HG02943 (cell line): ENCODE data around the gene UBXN6.

Experiments used
- ATAC-seq: cut with Tn5 transposase; IDR thresholded peaks from one replicate; pipeline ENCODE4 v1.9.1; 2021; ENCODE audit warnings: mild to moderate bottlenecking, low read depth, moderate library complexity; ENCODE audit not compliant: unreplicated experiment

Gene UBXN6

GRCh38 chr19:4443966-4444764 is 13.4 kb downstream of the UBXN6 start:
- ATAC-seq, result no peak

GRCh38 chr19:4443188-4443587 is 14.4 kb downstream of the UBXN6 start:
- ATAC-seq, result no peak

GRCh38 chr19:4442819-4443146 is 14.8 kb downstream of the UBXN6 start:
- no peak for ATAC-seq

DNA sequence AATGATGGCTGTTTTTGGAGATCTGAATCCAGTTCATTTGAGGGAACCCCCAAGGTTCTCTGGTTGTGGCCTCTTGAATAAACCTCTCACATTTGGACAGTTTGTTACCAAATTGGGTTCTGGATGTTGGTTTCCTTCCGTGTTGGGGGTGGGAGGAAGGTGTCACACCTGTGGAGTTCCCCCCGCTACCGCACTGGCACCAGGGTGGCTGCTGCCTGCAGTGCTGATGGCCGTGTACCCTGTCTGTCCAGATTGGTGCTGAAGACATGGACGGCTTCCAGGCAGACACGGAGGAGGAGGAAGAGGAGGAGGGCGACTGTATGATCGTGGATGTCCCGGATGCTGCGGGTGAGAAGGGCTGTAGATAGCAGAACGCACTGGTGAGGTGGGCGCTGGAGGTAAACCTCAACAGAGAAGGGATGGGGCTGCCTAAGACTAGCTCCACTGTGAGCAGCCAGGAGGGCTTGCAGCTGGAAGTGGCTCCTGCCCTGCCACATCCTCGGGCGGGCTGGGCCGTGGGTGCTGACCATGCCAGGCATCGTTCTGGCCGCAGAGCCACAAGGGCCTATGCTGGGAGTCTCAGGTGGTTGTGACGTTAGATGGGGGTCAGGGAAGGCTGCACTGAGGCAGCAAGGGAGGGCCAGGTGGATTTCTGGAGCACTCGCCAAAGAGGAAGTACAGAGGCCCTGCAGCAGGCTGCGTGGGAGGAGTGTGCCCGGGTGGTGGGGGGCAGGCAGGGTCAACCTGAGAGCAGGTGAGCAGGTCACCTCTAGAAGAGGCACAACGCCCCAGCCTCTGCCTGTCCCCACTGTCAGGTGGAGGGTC is 15.4 kb downstream of the UBXN6 start:
- ATAC-seq, result no peak

GRCh38 chr19:4439243-4439642 is 18.4 kb downstream of the UBXN6 start:
- ATAC-seq, result no peak

GRCh38 chr19:4437103-4437502 is 20.5 kb downstream of the UBXN6 start:
- no peak for ATAC-seq

- ATAC-seq, result no peak
These were observed 21.4 kb downstream of the UBXN6 start for GRCh38 chr19:4436231-4436630.

- ATAC-seq, result no peak
These were observed 23.2 kb downstream of the UBXN6 start for GRCh38 chr19:4434391-4434790.

DNA sequence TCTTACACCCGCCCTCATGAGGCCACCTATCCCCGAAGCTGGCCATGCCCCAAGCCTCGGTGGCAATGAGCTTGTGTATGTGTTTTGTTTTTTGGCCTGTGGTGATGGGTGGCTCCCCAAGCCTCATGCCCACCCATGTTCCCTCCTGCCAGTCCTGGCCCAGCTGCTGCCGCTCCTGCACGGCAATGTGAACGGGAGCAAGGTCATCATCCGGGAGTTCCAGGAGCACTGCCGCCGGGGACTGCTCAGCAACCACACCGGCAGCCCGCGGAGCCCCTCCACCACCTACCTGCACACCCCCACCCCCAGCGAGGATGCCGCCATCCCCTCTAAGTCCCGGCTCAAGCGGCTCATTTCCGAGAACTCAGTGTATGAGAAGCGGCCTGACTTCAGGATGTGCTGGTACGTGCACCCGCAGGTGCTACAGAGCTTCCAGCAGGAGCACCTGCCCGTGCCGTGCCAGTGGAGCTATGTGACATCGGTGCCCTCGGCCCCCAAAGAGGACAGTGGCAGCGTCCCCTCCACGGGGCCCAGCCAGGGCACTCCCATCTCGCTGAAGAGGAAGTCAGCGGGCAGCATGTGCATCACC is 24.6 kb downstream of the UBXN6 start:
- no peak for ATAC-seq

GRCh38 chr19:4431808-4432674 is 25.6 kb downstream of the UBXN6 start:
- no peak for ATAC-seq

GRCh38 chr19:4431296-4431695 is 26.3 kb downstream of the UBXN6 start:
- ATAC-seq, result no peak

DNA sequence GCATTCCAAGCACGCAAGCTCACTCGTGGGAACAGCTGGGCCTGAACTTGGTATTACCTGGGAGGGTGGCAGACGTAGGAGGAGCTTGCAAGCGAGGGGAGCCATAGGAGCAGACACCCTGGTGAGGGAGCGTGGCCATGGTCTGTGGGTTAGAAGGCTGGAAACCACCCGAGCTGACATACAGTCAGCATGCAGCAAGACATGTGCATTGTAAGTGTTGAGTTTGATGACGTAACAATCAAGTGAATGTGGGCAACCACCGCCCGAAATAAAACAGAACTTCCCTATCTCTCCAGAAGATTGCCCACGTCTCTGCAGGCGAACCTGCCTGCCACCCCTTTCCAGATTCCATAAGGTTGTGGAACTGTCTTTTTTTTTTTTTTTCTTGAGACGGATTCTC is 26.8 kb downstream of the UBXN6 start:
- no peak for ATAC-seq

DNA sequence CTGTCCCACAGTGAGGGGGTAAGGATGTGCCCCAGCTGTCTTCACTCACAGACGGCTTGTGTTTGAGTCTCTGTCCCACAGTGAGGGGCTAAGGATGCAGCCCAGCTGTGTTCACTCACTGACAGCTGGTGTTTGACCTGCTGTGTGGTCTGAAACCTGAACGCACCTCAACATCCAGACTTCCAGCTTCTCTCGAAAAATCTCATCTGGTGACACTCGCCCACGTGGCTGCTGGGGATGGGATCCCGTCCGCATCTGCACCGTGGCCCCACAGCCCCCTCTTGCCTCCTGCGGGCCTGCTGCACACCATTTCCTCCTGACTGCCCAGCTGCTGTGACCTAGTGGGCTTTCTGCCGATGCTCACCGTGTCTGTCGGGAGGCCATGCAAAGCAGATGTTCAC is 27.8 kb downstream of the UBXN6 start:
- no peak for ATAC-seq

GRCh38 chr19:4429256-4429655 is 28.3 kb downstream of the UBXN6 start:
- ATAC-seq, result no peak

- no peak for ATAC-seq
These were observed 29.1 kb downstream of the UBXN6 start for GRCh38 chr19:4428326-4428975.

GRCh38 chr19:4425537-4425936 is 32.1 kb downstream of the UBXN6 start:
- ATAC-seq, result no peak

GRCh38 chr19:4423416-4424126 is 34.0 kb downstream of the UBXN6 start:
- no peak for ATAC-seq

- no peak for ATAC-seq
These were observed 41.3 kb downstream of the UBXN6 start for GRCh38 chr19:4416268-4416667.

GRCh38 chr19:4415352-4415751 is 42.2 kb downstream of the UBXN6 start:
- ATAC-seq, result no peak
